PFSK-1 (cell line): Measurements from ENCODE around the gene STARD13.

Source experiments
- POLR2AphosphoS5 ChIP-seq: IDR thresholded peaks from 2 replicates; pipeline ENCODE4 v1.6.1; 2012; ENCODE audit warnings: low read depth, mild to moderate bottlenecking, control low read depth, low read length, moderate library complexity
- TAF1 ChIP-seq: IDR thresholded peaks from 2 replicates; pipeline ENCODE4 v1.6.1; 2012; ENCODE audit warnings: low read length, control low read depth, borderline replicate concordance; ENCODE audit not compliant: insufficient read depth
- TF ChIP-seq, protein P1 (sequence below), 2 experiments: IDR thresholded peaks; 2 replicates each; pipeline versions ENCODE4 v1.6.1 to v1.8.0; 2011 to 2012; ENCODE audit warnings: low read depth in 2 of 2, low read length in 2 of 2, control low read depth in 1 of 2, inconsistent platforms in 1 of 2, mild to moderate bottlenecking in 1 of 2, moderate library complexity in 1 of 2; ENCODE audit not compliant: insufficient read depth in 1 of 2

DNA sequence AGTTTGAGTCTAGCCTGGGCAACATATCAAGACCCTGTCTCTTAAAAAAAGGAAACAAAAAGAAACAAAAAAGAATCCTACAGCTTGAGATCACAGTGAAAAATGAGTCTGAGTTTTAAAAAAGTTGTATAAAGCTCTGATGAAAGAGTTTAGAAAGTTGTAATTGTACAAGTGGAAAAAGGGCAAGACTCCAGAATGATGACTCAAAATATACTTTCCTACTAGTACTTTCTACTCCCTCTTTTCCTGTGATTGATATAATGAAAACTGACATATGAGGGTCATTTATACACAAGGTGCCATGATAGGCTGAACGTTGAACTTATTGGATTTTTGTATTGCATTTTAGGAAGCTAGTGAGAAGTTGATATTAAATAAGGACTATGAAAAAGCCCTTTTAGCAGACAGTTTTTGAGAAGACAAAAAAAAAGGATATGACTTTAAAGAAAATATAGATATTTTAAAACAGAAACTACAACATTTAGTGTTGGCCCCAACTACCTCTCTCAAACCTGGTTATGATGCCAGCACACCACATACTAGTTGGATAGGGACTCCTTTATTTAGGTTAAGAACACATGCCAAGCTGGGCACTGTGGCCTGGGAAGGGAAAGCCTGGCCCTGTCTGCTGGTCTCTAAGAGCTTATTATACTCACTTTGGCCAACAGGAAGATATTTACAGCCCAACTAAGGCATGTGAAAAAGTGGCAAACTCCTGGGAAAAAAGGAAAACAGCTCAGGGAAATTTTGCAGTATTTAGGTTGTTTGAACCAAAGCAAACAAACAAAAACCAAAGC lies 152.7 kb downstream of the STARD13 start:
- TF ChIP-seq POLR2AphosphoS5 (no peak), TAF1 (no peak)
- TF ChIP-seq, protein P1, sequence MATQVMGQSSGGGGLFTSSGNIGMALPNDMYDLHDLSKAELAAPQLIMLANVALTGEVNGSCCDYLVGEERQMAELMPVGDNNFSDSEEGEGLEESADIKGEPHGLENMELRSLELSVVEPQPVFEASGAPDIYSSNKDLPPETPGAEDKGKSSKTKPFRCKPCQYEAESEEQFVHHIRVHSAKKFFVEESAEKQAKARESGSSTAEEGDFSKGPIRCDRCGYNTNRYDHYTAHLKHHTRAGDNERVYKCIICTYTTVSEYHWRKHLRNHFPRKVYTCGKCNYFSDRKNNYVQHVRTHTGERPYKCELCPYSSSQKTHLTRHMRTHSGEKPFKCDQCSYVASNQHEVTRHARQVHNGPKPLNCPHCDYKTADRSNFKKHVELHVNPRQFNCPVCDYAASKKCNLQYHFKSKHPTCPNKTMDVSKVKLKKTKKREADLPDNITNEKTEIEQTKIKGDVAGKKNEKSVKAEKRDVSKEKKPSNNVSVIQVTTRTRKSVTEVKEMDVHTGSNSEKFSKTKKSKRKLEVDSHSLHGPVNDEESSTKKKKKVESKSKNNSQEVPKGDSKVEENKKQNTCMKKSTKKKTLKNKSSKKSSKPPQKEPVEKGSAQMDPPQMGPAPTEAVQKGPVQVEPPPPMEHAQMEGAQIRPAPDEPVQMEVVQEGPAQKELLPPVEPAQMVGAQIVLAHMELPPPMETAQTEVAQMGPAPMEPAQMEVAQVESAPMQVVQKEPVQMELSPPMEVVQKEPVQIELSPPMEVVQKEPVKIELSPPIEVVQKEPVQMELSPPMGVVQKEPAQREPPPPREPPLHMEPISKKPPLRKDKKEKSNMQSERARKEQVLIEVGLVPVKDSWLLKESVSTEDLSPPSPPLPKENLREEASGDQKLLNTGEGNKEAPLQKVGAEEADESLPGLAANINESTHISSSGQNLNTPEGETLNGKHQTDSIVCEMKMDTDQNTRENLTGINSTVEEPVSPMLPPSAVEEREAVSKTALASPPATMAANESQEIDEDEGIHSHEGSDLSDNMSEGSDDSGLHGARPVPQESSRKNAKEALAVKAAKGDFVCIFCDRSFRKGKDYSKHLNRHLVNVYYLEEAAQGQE (IDR thresholded peaks at IDR 0.05; ENCODE audit: insufficient read depth in 1 of 2, low read depth in 2 of 2, low read length in 2 of 2) = no peak
